ENCODE measurements around the gene KRTAP17-1.

KRTAP17-1 gene

GRCh38 chr17:41331606-41332005 lies 16.1 kb upstream of the KRTAP17-1 start:
- DNase-seq = no peak

DNA sequence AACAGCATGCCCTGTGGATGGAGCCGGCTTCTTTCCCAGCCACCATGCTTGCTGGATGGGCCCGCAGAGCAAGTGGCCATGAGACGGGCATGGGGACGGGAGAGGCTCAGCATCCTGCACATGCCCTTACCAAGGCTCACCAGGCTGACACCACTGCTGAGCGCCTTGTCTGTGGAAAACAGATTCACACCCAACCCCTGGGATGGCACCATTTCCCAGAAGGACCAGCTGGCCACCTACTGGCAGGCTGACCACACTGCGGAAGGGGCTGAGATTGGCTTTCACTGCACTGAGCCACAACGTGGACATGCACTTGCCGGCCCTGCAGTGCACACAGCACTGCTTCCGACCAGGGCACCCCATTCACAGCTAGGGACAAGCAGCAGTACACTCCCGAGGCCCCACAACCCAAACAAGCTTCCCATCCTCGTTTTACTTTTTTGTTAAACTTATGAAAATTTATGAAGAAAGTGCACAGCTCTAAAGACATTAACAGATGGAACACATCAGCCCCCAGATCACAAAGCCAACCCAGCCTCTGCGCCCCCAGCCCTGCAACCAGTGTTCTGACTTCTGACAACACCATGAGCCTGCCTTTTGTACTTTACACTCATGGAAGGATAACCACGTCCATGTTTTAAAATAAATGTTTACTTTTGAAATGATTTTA lies 13.9 kb upstream of the KRTAP17-1 start:
- DNase-seq = peak; percentile 26

DNA sequence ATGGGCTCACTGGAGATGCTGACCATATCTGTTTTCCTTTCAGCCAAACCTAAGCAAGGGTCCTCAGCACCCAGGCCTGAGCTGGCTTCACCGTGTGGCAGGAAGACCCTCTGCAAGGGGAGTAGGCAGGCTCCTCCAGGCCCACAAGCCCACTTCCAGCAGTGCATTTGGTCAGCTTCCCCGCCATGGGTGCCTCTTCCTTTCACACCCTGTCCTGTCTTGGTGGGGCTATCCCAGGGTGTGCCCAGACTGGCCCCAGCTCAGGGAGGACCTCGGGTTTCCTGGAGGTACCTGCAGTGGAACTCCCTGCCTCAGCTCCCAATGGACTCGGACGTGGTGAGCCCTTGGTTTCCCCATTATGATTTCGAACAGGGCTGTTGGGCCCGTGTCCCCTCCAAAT lies 12.7 kb upstream of the KRTAP17-1 start:
- DNase-seq = no peak

GRCh38 chr17:41327411-41328120 lies 12.1 kb upstream of the KRTAP17-1 start:
- no peak for DNase-seq

- DNase-seq = no peak
These were observed 10.9 kb upstream of the KRTAP17-1 start for GRCh38 chr17:41326173-41327145.

DNA sequence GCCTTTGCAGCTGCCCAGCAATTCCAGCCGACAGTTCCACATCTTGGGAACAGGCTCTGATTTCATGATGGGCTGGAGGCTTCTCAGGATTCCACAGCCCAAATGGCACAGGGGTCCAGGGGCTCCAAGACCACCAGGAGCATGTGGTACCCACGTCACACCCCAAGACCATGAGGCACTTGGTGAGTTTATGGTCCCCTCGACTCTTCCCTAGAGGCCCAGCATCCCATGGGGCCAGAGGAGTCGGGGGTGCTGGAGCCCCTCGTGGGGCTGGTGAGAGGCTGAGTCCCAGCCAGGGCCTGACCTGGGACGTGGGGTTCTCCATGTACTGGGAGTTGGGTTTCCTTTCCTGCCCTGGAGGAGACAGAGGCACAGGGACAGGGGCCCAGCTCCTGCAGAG lies 10.1 kb upstream of the KRTAP17-1 start:
- DNase-seq = no peak

DNA sequence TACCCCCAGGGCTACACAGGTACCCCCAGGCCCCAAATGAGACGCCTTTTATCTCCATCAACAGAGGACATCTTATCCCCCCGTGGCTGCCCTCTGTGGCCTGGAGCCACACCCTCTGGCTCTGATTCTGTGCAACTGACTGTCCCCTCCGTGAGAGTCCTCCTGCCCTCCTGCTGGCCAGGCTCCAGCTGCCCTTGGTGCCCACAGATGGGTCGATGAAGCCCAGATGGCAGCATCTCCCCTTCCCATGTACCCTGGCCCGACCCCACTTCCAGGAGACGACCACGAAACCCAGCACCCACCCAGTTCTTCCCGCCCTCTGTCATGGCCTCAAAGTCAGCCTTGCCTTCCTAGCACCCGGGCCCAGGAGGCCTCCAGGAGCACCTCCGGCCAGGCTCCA lies 9.6 kb upstream of the KRTAP17-1 start:
- no peak for DNase-seq

DNA sequence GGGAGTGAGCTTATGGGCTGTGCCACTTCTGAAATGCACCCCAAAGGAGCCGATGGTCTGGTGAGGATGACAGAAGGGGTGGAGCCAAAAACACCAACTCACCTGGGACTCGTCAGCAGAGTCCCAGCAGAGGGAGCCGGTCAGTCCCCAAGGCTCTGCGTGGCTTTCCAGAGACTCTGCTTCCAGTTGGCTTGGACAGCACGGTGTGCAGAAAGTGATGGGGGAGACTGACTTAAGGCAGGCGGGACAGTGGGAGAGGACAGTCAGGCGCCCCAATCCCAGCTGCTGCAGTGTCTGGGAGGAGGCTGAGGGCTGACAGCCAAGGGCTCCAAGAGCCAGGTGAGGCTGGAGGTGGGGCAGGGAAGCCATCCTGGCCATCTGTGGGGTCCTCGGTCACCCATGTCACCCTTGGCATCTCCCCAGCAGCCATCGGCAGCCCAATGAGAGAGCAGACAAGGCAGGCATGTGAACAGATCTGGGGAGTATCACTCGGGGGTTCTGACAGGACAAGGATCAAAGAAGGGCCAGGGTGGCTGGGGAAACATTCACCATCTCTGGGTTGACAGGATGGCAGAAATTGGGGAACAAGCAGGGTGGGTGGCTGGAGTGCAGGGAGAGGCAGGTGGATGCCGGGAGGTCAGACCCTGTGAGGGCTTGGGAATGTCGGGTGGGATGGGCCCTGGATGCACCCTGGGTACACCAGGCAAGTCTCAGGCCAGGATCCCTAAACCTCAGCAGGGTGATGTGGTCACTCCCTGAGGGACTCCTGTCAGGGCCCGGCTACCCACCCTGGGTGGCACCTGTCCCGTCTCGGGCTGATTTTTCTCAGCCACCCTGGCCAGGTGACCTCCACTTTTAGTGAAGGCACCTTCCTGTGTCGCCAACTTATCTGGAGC lies 8.9 kb upstream of the KRTAP17-1 start:
- no peak for DNase-seq

GRCh38 chr17:41322903-41323895 lies 7.7 kb upstream of the KRTAP17-1 start:
- DNase-seq = no peak

DNA sequence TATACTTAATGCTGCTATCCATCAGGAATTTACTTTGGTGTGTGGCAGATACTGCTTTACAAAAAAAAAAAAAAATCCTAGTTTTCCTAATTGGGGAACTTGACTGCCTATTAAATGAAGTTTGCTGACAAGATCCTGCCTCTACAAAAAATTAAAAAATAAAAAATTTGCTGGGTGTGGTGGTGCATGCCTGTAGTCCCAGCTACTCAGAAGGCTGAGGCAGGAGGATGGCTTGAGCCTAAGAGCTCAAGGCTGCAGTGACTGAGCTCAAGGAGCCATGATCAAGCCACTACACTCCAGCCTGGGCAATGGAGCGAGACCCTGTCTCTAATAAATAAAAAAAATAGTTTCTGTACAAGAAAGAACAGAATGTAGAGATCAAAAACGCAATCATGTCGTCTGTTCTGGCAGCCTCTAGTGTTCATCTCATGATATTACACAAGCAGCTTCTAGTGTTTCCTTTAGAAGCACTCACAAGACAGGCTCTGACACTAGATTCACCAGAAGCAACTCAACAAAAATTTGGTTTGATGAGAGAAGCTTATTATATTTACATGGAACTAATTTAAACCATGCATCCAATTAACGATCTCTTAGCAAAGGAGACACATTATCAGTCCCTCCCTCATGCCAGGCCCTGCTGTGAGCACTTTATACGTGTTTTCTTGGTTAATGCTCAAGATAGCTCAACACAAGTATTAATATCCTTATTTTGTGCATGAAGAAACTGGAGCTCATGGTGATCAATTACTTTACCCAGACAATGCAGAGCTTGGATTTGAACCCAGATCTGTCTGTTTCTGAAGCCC lies 6.8 kb upstream of the KRTAP17-1 start:
- DNase-seq = peak; percentile 33

- no peak for DNase-seq
These were observed 2.7 kb upstream of the KRTAP17-1 start for GRCh38 chr17:41318231-41318630.

DNA sequence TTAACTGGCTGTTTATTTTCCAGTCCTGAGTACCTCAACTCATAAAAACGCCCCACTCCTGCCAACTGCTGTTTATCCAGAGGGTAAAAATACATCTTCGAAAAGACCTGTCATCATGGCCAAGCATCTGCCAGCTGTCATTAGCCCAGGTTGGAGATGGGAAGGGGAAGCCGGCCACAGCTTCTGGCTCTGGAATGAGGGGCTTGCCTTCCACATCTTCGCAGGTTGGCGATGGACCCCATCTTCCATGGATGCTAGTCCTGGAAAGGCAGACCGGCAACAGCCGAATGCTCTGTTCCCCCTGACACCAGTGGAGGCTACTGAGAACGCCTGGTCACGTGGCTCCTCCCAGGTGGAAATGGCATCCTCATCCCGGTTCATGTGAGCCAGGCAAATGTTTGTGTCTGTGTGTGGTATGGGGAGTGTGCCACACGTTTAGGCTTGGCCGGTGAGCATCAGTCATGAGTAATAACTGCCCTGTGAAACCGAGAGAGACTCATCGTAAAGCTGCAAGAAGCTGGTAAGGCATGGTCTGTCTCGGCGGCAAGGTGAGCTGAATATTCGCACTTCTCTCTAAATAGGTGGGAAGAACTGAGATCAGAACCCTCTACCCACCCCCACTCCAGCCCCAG lies 420 bp upstream of the KRTAP17-1 start:
- DNase-seq = no peak

- DNase-seq = no peak
These were observed 4.4 kb downstream of the KRTAP17-1 start for GRCh38 chr17:41311111-41311510.

- no peak for DNase-seq
These were observed 6.6 kb downstream of the KRTAP17-1 start, which contains the start of gene KRTAP16-1 for GRCh38 chr17:41308918-41309359. Gene KRTAP16-1 (minus strand): TSS chr17:41309309. CDS start chr17:41309253, 56 bp downstream.

DNA sequence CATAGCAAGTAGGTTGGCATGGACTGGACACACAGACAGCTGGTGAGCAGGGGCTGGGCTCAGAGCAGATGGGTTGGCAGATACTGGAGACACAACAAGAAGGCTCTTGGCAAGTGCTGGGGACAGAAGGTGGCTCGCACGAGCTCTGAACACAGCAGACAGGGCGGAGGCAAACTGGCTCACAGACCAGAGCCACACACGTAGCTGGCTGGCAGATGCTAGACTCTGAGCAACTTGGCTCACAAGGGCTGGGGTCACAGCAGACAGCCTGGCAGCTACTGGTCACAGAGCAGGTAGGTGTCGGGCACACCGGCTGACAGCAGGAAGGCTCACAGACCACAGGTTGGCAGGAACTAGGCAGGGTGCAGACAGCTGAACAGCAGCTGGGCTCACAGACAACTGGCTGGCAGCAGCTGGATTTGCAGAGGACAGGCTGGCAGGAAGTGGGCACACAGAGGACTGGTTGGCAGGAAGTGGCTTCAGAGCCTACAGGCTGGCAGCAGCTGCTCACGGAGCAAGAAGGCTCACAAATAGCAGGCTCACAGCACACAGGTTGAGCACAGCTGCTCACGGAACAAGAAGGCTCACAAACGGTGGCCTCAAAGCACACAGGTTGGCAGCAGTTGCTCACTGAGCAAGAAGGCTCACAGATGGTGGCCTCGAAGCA lies 7.1 kb downstream of the KRTAP17-1 start:
- DNase-seq = peak; percentile 45

GRCh38 chr17:41307647-41308046 lies 7.9 kb downstream of the KRTAP17-1 start:
- DNase-seq = no peak

GRCh38 chr17:41304091-41304490 lies 11.4 kb downstream of the KRTAP17-1 start:
- DNase-seq = no peak

DNA sequence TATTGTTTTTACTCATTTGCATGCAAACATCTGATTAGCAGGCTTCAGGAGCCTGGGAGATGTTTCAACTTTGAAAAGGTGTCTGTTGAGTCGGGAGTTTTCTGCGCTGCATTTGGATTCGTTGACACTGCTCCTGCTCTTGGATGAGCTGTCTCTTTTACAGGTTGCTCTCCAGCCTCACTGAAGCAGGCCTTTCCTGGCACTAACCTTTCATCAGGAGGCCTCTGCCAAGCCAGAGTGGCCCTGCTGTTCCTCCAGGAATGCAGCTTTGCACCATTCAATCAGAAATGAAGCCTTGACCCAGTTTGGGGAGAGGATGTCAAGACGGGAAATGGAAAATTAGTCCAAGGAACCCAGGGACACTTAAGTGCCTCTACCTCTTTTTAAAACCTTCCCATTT lies 12.5 kb downstream of the KRTAP17-1 start:
- DNase-seq = no peak
